C4-2B (cell line): Measurements from ENCODE around the gene PILRB.

Experiments
- ZFX ChIP-seq: fragments of 450-650 bp; IDR thresholded peaks from 2 replicates; pipeline ENCODE4 v1.6.1; 2017
- TF ChIP-seq, protein P1 (sequence below): fragments of 450-650 bp; conservative IDR thresholded peaks from 2 replicates; pipeline ENCODE4 v1.5.1; 2017; ENCODE audit warnings: mild to moderate bottlenecking

DNA sequence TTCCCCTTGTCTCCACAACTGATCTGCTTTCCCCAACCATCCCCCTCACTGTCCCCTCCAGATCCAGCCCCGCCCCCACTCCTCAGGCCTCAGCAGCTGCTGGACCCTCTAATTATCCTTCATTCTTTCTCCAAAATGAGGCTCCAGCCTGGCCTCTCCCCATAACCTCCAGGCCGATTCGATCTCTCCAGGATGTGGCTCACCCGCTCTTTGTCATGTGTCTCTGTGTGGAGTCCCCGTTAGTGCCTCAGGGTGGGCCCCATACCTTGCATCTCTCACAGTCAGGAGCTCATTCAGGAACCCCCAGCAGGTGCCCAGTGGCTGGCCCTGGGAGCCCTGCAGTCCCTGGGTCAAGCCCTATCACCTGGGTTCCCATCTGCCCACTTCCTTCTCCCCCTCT is 16.7 kb downstream of the PILRB start:
- TF ChIP-seq, protein P1, sequence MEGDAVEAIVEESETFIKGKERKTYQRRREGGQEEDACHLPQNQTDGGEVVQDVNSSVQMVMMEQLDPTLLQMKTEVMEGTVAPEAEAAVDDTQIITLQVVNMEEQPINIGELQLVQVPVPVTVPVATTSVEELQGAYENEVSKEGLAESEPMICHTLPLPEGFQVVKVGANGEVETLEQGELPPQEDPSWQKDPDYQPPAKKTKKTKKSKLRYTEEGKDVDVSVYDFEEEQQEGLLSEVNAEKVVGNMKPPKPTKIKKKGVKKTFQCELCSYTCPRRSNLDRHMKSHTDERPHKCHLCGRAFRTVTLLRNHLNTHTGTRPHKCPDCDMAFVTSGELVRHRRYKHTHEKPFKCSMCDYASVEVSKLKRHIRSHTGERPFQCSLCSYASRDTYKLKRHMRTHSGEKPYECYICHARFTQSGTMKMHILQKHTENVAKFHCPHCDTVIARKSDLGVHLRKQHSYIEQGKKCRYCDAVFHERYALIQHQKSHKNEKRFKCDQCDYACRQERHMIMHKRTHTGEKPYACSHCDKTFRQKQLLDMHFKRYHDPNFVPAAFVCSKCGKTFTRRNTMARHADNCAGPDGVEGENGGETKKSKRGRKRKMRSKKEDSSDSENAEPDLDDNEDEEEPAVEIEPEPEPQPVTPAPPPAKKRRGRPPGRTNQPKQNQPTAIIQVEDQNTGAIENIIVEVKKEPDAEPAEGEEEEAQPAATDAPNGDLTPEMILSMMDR, result no peak
- no peak for TF ChIP-seq ZFX
